GM19023 (cell line): ENCODE measurements around the gene CRABP2.

ENCODE experiments used
- ATAC-seq: cut with Tn5 transposase; IDR thresholded peaks from one replicate; pipeline ENCODE4 v1.9.1; 2021; ENCODE audit warnings: mild to moderate bottlenecking, moderate library complexity; ENCODE audit not compliant: unreplicated experiment

Gene CRABP2

GRCh38 chr1:156709757-156710489 lies 4.5 kb upstream of the CRABP2 start:
- ATAC-seq = no peak

GRCh38 chr1:156709031-156709430 lies 3.6 kb upstream of the CRABP2 start:
- no peak for ATAC-seq

GRCh38 chr1:156708218-156708661 lies 2.9 kb upstream of the CRABP2 start:
- no peak for ATAC-seq

- no peak for ATAC-seq
Observed at GRCh38 chr1:156707417-156708217, 2.2 kb upstream of the CRABP2 start.

GRCh38 chr1:156706657-156707416 lies 1.5 kb upstream of the CRABP2 start:
- no peak for ATAC-seq

- ATAC-seq = no peak
Observed at GRCh38 chr1:156705918-156706656, 704 bp upstream of the CRABP2 start.

GRCh38 chr1:156704930-156705320 lies 458 bp downstream of the CRABP2 start:
- ATAC-seq = no peak

GRCh38 chr1:156704166-156704711 lies 1.1 kb downstream of the CRABP2 start:
- ATAC-seq = no peak

- no peak for ATAC-seq
Observed at GRCh38 chr1:156703741-156704140, 1.6 kb downstream of the CRABP2 start.

GRCh38 chr1:156703336-156703735 lies 2.0 kb downstream of the CRABP2 start:
- ATAC-seq = no peak

GRCh38 chr1:156700736-156701531 lies 4.4 kb downstream of the CRABP2 start:
- no peak for ATAC-seq

GRCh38 chr1:156698995-156699394 lies 6.4 kb downstream of the CRABP2 start:
- no peak for ATAC-seq

- no peak for ATAC-seq
Observed at GRCh38 chr1:156697481-156697880, 7.9 kb downstream of the CRABP2 start.

- no peak for ATAC-seq
Observed at GRCh38 chr1:156696755-156697154, 8.6 kb downstream of the CRABP2 start.

- ATAC-seq = no peak
Observed at GRCh38 chr1:156694690-156694962, 10.8 kb downstream of the CRABP2 start.

- no peak for ATAC-seq
Observed at GRCh38 chr1:156693848-156694689, 11.3 kb downstream of the CRABP2 start.

GRCh38 chr1:156692925-156693847 lies 12.2 kb downstream of the CRABP2 start:
- ATAC-seq = no peak

GRCh38 chr1:156692441-156692924 lies 12.9 kb downstream of the CRABP2 start:
- ATAC-seq = no peak
